Measurements from ENCODE around the gene ZSCAN30.

Gene ZSCAN30

GRCh38 chr18:35290094-35290735 lies at the start of gene ZSCAN30:
Gene ZSCAN30 (minus strand): TSS chr18:35290229. CDS start chr18:35264352, 25,877 bp downstream.
- DNase-seq, result peak; percentile 82

- DNase-seq, result no peak
Observed at GRCh38 chr18:35337286-35337685, 47.3 kb upstream of the ZSCAN30 start.

DNA sequence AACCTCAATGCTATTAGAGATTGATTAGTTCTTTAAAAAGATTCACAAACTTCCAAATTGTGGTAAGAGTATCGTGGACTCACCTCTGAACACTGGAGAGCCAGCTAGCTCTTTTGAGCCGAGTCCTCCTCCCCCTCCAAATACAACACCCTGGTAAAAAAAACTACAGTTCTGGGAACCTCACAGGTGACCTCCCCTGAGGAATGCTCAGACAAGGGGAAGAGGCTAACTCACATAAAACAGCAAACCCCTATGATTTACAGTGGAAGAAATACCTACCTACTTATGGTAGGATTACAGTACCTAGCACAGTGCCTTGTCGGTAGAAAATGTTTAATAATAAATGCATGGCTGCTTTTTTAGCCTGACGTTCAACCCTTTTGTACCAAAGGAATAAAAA lies 45.8 kb upstream of the ZSCAN30 start:
- no peak for DNase-seq

DNA sequence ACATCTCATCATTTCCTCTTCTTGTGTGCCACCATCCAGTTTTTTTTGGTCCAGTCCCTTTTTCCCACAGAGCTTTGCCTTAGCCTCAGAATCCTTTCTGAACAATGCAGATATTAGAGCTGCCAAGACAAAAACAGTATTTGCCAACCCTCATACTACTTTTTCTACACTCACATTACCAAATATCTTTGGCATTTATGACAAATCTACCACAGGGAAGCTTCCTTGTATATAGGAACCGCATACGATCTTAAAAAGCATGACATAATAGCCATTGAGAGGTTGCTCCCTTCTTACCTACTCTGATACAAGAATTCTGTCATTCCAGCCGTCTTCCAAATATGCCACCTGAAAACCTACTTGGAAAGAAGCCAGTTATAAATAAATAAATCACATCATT lies 44.8 kb upstream of the ZSCAN30 start:
- no peak for DNase-seq

DNA sequence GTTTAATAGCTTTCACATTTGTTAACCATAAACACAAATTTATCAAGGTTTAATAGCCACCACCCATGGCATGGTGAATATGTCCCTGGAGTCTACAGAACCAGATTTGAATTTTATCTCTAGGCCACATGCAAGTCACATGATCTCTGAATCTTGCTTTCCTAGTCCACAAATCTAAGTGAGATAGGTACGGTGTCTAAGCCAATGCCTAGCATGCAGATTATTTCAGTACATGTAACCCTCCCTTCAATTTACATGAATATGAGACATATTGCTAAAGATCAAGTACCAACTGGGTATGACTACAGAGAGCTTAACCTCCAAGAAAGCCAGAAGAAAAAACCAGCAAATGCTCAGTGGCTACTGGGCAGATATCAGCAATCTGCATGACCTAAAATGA lies 44.2 kb upstream of the ZSCAN30 start:
- no peak for DNase-seq

DNA sequence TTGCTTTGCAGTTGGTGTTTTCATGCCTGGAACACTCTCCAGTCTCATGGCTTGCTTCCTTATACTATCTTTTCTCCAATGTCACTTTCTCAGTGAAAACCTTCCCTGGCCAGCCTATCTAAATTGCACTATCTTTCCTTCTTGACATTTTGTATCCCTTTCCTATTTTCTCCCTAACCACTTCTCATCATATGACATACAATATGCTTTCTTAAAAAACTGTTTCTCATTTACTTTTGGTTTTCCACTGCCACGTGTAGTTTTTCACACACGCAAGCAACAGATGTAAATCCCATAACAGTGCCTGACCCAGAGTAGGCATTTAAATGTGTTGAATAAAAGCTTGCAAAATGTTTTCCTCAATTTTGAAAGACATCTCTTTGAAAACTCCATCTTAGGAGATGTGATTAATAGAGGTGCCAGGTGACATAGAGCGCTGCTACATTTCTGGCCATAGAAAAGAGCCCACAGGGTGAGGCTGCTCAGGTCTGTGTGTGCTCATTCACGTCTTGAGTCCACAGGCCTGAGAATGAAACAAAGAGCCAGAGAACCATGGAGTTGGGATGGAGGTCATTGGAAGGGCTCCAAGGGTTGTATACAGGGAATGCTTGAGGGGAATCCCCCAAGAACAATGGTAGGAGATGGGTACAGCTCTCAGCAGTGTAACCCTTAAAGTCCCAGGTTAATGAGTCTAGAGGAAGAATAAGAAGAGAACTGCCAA lies 41.5 kb upstream of the ZSCAN30 start:
- no peak for DNase-seq

- DNase-seq, result no peak
Observed at GRCh38 chr18:35328868-35329267, 38.8 kb upstream of the ZSCAN30 start.

DNA sequence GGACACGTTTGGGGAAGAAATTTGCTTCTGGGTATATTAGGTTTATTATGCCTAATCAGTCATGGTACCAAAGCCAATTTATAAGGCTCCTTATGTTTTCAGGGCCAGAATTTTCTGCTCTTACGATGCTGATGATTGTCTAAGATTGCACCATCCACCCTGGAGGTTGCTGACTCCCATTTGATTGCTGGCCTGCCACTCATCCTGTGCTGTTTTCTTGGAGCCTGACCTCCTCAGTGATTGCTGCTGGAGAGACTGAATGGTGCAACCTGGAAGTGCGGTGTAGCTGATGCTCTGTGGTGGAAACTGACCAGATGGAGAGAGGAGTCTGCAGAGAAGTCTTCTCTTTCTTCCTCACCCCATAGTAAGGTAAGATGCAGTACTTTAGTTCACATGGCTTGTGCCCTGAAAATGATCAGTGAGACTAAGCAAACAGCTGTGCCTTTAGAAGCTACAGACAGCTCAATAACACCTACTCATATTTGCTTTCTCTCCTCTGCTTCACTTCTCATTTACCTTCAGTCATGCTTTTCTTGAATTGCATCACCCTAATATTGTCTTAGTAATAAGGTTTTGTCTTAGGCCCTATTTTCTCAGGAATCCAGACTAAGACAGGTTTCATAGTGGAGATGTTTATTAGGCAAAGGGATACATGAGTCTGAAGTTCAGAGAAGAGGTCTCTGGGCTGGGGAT lies 36.8 kb upstream of the ZSCAN30 start:
- no peak for DNase-seq

DNA sequence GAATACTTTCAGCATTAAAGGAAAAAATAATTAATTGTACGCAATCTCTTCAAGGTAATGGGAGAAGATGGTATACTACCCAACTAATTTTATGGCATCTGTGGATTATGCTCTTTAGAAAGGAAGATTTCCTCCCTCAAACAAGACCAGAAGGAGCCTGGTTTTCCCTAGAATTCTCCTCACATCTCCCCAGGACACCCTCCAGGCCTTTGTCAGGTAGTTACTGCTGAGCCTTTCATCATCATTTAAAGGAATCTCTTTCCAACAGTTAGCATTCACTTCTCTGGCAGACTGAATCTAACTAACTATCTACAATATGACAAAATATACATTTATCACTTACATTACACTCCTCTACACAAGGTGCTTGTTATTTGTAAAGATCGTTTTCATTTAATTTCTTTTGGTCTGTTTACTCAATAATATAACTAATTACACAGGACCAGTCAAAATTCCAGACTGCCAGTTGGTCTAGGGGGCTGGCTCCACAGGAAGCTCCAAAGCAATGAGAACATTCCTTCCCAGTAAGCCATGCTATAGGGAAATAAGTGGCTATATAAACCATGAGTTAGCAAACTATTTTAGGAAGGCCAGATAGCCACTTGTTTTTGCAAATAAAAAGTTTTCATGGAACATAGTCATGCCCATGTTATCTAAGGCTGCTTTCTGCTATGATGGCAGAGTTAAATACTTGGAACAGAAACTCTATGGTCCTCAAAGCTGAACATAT lies 35.1 kb upstream of the ZSCAN30 start:
- DNase-seq, result no peak

DNA sequence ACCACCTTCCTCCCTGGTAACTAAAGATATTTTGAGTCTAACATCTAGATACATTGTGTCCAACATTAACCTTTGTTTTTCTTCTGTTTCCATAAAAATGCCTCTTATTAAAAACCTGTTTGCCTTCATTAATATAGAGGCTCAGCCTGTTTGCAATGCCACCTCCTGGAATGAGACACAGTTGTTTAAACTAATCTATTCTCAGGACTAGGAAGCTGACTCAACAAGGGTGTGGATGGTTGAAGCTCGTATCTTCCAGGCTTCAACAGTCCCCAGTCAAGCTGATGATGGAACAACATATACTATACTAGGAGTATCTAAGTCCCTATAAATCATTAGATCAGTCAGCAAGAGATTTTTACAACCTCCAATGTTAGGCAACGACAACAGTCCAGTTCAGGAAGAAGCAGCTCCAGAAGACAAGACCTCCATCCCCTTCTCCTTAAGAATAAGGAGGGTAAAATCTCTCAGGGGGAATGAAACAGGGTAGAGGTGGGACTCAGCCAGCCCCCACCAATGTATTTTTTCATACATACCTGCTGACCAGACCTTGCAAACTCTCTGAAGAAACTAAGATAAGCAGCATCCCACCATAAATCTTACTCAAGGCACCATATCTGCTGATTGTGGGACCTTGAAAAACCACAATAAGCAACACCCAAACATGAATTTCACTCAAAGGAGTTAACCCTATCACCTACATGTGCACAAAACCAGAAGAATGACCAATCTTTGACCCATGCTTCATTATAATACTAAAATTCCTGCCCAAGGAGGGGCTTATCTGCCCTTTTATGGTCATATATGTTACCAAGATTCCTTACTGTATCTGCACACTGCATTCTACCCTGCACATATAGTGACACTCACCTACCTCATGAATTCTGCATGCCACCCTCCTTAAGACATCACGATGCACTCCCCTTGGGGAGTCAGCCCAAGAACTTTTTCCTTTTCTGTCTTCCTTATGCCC lies 32.7 kb upstream of the ZSCAN30 start:
- DNase-seq, result no peak

DNA sequence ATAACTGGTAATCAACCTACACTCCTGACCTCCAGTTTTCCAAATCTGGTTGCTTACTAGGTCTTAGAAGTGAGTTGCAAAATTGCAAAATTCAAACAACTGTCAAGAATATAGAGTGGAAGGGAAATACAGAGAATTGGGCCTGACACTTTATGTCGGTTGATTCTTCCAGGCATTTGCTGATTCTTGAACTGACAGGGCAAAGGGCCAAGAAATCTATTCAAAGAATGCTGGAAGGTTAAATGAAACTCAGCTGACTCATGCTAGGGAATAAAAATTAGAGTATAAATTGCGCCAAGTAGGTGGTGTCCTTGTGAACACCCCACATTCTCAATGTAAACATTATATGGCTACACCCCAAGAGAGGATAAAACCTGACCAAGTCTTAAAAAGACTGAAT lies 21.5 kb upstream of the ZSCAN30 start:
- DNase-seq, result no peak

DNA sequence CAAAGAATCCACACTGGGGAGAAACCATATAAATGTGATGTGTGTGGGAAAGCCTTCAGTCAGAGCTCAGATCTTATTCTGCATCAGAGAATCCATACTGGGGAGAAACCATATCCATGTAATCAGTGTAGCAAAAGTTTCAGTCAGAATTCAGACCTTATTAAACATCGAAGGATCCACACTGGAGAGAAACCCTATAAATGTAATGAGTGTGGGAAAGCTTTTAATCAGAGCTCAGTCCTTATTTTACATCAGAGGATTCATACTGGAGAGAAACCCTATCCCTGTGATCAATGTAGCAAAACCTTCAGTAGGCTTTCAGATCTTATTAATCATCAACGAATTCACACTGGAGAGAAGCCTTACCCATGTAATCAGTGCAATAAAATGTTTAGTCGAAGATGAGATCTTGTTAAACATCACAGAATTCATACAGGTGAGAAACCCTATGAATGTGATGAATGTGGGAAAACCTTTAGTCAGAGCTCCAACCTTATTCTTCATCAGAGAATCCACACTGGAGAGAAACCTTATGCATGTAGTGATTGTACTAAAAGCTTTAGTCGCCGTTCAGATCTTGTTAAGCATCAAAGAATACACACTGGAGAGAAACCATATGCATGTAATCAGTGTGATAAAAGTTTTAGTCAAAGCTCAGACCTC lies 16.7 kb upstream of the ZSCAN30 start:
- no peak for DNase-seq

GRCh38 chr18:35303610-35304009 lies 13.6 kb upstream of the ZSCAN30 start:
- no peak for DNase-seq

DNA sequence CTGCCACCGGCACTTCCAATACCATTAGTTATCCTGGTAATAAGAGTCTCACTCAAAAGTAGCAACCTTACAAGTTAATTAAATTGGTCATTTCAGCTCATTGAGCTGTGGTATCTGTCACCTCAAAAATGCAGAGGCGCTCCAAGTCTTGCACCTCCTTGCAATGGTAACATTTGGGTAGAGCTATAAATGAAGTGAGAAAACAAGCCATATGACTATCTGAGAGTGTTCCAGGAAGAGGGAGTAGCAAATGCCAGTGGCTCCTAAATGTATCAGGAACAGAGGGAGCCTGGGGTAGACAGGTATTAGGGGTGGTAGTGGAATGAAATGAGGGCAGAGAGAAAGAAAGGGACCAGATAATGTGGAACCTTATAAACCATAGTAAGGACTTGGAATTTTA lies 6.0 kb upstream of the ZSCAN30 start:
- DNase-seq, result no peak

- no peak for DNase-seq
Observed at GRCh38 chr18:35291166-35291565, 1.1 kb upstream of the ZSCAN30 start.

GRCh38 chr18:35289727-35290093 lies 319 bp downstream of the ZSCAN30 start:
- no peak for DNase-seq

DNA sequence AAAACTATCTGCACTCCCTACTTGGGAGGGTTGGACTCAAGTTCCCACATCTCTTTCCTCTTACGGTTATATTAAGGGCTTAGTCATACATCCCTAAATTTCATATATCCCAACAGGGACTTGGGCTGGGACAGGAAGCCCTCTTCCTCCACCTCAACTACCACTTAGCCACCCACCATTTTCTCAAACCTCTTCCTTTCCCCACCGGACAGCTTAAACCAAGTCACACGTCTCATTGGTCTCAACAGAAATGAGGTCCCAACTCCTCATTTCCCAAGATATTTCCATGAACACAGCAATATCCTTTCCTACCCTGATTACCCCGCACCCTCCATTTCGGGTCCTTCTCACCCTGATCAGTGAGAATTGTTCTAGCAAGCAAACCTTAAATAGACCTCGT lies 736 bp downstream of the ZSCAN30 start:
- DNase-seq, result no peak

DNA sequence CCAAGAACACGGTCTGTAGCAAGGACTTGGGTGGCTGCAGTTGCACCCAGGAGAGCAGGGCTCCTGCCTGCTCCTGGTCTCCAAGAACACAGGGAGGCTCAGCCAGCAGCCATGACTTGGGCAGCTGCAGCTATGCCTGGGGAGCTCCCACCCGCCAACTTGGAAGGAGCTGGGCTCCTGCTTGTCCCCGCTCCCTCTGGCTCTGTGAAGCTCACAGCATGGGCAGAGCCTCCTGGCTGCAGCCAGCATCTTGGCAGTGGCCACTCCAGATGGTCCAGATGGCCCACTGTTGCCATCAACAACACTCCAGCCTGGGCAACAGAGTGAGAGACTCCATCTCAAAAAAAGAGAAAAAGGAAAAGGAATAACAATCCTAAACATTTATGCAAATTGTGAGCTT lies 5.2 kb downstream of the ZSCAN30 start:
- DNase-seq, result no peak

DNA sequence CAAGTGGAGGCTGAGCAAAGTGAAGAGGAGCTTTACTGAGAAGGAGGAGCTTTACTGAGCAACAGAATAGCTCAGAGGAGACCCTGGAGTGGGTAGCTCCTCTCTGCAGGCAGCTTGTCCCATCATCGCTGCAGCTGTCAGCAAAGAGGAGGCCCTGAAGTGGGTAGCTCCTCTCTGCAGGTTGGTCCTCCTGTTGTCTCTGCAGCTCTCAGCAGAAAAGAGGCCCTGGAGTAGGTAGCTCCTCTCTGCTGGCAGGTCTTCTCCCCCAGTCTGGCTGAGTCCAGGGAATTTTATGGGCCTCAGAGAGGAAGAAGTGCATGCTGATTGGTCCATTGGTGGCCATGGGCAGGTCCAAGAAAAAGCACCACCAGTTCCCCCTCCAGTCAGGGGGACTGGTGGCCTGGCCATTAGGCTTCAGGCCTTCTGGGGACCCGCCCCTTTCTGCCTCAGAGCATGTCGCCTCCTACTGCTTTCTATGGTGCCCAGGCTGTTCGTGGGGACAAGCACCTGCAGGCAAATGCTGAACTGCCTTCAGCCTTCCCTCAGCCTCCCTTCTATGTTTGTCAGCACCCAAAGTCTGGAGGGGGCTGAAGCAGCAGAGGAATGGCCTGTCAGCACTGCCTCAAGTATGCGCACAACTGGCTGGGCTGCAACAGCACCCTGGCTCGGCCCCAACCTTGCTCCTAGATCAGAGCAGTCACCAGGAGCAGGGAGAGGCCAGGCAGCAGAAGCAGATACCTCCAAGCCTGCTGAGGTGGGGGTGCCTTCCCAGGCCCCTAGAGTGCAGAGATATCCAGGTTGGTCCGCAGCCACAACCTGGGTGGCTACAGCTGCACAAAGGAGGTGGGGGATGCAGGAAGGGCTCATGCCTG lies 5.9 kb downstream of the ZSCAN30 start:
- DNase-seq, result no peak

GRCh38 chr18:35282353-35282752 lies 7.7 kb downstream of the ZSCAN30 start:
- no peak for DNase-seq

DNA sequence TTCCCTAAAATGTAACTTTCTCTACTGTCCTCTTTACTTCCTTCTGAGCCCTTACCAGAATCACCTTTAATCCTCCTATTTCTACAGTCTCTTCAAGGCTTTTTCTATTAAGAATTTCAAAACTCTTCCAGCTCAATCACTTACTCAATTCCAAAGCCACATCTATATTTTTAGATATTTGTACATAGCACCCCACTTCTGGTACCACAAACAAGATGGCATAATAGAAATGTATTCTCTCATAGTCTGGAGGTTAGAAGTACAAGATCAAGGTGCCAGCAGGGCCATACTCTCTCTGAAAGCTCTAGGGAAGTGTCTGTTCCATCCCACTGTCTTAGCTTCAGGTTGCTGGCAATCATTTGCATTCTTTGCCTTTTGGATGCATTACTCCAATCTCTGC lies 11.1 kb downstream of the ZSCAN30 start:
- no peak for DNase-seq

Data from NCI-H1048 (cell line).